Spleen (tissue), 11 donors: ENCODE data around the gene LNX1. TPM values are rescaled to one million over a fixed set of nuclear protein-coding genes. Genes with fewer than 3 reads are reported as not detected.

Experiments
- DNase-seq: peaks from one replicate; pipeline ENCODE4 v3.0.0-alpha.2; 2020
- H3K27ac ChIP-seq, 8 donors: fragments of 200-600 bp; sonication (generic) in 7 of 8; 1 replicate in 4 of 8; 2 replicates in 4 of 8; pipeline versions ENCODE4 v1.5.0 to v1.8.0; 2016 to 2021; ENCODE audit warnings: inconsistent platforms in 4 of 8, mild to moderate bottlenecking in 4 of 8, moderate library complexity in 1 of 8
- H3K27me3 ChIP-seq, 7 donors: fragments of 200-600 bp; sonication (generic) in 6 of 7; replicated peaks in 1 of 7; 1 replicate in 4 of 7; 2 replicates in 3 of 7; pipeline versions ENCODE4 v1.5.0 to v1.8.0; 2016 to 2021; ENCODE audit warnings: inconsistent platforms in 3 of 7, mild to moderate bottlenecking in 1 of 7
- H3K36me3 ChIP-seq, 6 donors: fragments of 200-600 bp; sonication (generic) in 5 of 6; 1 replicate in 4 of 6; 2 replicates in 2 of 6; pipeline versions ENCODE4 v1.5.0 to v1.8.0; 2016 to 2021; ENCODE audit warnings: inconsistent platforms in 2 of 6
- H3K4me1 ChIP-seq, 6 donors: fragments of 200-600 bp; sonication (generic) in 5 of 6; 1 replicate in 3 of 6; 2 replicates in 3 of 6; pipeline versions ENCODE4 v1.5.0 to v1.8.0; 2016 to 2021; ENCODE audit warnings: inconsistent platforms in 3 of 6
- H3K4me3 ChIP-seq, 8 donors: fragments of 200-600 bp; sonication (generic) in 7 of 8; 1 replicate in 4 of 8; 2 replicates in 4 of 8; pipeline versions ENCODE4 v1.5.0 to v1.8.0; 2016 to 2021; ENCODE audit warnings: inconsistent platforms in 4 of 8, mild to moderate bottlenecking in 4 of 8, moderate library complexity in 2 of 8
- H3K9me3 ChIP-seq, 8 donors: fragments of 200-600 bp; sonication (generic) in 7 of 8; 1 replicate in 4 of 8; 2 replicates in 4 of 8; pipeline versions ENCODE4 v1.5.0 to v1.8.0; 2016 to 2021; ENCODE audit warnings: inconsistent platforms in 4 of 8
- POLR2A ChIP-seq, 3 donors: fragments of 450-650 bp; IDR thresholded peaks; one replicate each; pipeline ENCODE4 v1.5.1; 2017; ENCODE audit warnings: antibody characterized with exemption in 3 of 3, mild to moderate bottlenecking in 1 of 3
- POLR2AphosphoS5 ChIP-seq, 3 donors: sonication (generic); formaldehyde crosslinking; IDR thresholded peaks; one replicate each; pipeline ENCODE4 v1.5.1; 2017; ENCODE audit warnings: antibody characterized with exemption in 3 of 3
- WGBS, 5 donors: extraction: QIAGEN DNeasy Blood & Tissue Kit in 3 of 5; methylation state at CpG; one replicate each; pipeline versions ENCODE4 v1.1.5 to v1.1.7; 2013 to 2018; 5-methylcytosine and 5-hydroxymethylcytosine counted together
- intact Hi-C: fragments of 100-400 bp; cut with DNase I; formaldehyde crosslinking; loops from one replicate; pipeline ENCODE4 v1.15.0; 2023; ENCODE audit warnings: low total_unique reads
- polyA plus RNA-seq, 3 donors: library from polyadenylated mRNA; stranded (reverse); fragments of 200-250 nt; gene quantifications; one replicate each; pipeline ENCODE4 v1.2.1, GENCODE V29; 2013
- total RNA-seq, 7 donors: library from RNA; depleted of rRNA in 3 of 7; stranded (reverse); fragments of >200 nt in 3 of 7; fragmentation: NEBNext Ultra II Directional in 4 of 7; extraction: Animal tissue kit (Norgen Biotek cat#: 25700) in 4 of 7; gene quantifications; one replicate each; pipeline versions ENCODE4 v1.1.0 to v1.2.1, GENCODE V29; 2016 to 2021
- TF ChIP-seq, protein P1 (sequence below), 11 experiments: fragments of 200-600 bp in 7 of 11; fragments of 450-650 bp in 4 of 11; sonication (generic) in 4 of 11; IDR thresholded peaks in 8 of 11; conservative IDR thresholded peaks in 3 of 11; 1 replicate in 7 of 11; 2 replicates in 4 of 11; pipeline versions ENCODE4 v1.4.0 to v1.8.0; 2016 to 2021; ENCODE audit warnings: antibody characterized with exemption in 11 of 11, inconsistent platforms in 4 of 11, mild to moderate bottlenecking in 1 of 11
- donor health status: healthy with polysubstance abuse.
- donor health status: DM: no; HTN: no; CAD: no; lungs with moderate emphysema.
- donor health status: DM: no; HTN: no; CAD: no.
- donor health status: Bipolar disorder and iron deficiency.
- donor health status: healthy.
- donor health status: DM: no; HTN: no; CAD: no.
- donor health status: DM: yes; HTN: yes; CAD: no.

The LNX1 gene
- total and polyA plus RNA-seq, 10 donors = 0.08 to 0.20 (median 0.13) TPM; not detected in 5

DNA sequence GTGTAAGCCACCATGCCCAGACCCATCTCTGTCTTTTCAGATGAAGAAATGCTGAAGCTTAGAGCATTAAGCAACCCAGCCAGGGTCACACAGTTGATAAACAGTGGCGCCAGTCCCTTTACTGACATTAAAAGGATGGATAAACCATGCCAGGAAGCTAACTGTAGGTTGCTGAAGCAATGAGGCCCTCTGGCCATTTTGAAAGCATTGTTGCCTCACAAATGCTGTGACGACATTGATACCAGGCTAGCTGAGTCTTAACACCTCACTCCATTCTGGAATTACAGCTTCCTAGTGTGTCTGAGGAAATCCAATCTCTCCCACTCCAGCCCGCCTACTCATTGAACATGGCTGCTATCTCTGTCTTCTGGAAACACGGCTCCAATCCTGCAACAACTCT lies 89.7 kb downstream of the LNX1 start:
- intact Hi-C loops = no loop called here
- H3K36me3 ChIP-seq = no peaks in the 10 kb centered on the region
- H3K27me3 ChIP-seq = no peaks in the 10 kb centered on the region
- H3K4me3 ChIP-seq = no peak overlapping the region
- TF ChIP-seq, protein P1, sequence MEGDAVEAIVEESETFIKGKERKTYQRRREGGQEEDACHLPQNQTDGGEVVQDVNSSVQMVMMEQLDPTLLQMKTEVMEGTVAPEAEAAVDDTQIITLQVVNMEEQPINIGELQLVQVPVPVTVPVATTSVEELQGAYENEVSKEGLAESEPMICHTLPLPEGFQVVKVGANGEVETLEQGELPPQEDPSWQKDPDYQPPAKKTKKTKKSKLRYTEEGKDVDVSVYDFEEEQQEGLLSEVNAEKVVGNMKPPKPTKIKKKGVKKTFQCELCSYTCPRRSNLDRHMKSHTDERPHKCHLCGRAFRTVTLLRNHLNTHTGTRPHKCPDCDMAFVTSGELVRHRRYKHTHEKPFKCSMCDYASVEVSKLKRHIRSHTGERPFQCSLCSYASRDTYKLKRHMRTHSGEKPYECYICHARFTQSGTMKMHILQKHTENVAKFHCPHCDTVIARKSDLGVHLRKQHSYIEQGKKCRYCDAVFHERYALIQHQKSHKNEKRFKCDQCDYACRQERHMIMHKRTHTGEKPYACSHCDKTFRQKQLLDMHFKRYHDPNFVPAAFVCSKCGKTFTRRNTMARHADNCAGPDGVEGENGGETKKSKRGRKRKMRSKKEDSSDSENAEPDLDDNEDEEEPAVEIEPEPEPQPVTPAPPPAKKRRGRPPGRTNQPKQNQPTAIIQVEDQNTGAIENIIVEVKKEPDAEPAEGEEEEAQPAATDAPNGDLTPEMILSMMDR (IDR thresholded peaks at IDR 0.05 in 8 of 11, conservative IDR thresholded peaks at IDR 0.05 in 3 of 11) = no peak
- TF ChIP-seq POLR2AphosphoS5 (IDR thresholded peaks at IDR 0.05) = no peak
- no peak for TF ChIP-seq POLR2A (IDR thresholded peaks at IDR 0.05)
- WGBS, 5 donors = 69 to 93% (median 77%) methylated on average over 4 of the region's 4 CpGs
- no peaks in the 10 kb centered on the region for H3K4me1 ChIP-seq
- H3K27ac ChIP-seq = no peak overlapping the region
- H3K9me3 ChIP-seq = no peaks in the 10 kb centered on the region
- no peak for DNase-seq

DNA sequence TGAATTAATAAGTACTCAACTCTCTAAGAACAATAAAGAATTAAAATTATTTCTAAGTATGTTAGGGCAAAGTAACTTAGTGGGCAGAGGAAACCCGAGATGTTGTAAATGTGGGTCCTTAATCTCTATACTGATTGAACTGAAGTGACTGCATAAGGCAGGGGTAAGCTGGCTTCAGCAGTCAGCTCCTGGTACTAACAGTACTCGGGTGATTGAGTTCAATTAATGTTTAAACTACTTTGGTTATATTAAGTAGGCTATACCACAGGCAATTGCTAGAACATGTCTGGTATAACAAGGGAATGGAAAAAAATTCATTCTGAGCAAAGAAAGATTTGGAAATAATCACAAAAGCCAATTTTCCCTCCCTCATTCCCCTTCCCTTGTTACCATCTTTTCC lies 90.7 kb downstream of the LNX1 start:
- H3K27me3 ChIP-seq = no peaks in the 10 kb centered on the region
- H3K9me3 ChIP-seq = no peaks in the 10 kb centered on the region
- 81 to 96% (median 88%) methylated on average over 2 of the region's 2 CpGs for WGBS, 5 donors
- TF ChIP-seq, protein P1 (IDR thresholded peaks at IDR 0.05 in 8 of 11, conservative IDR thresholded peaks at IDR 0.05 in 3 of 11) = no peak
- TF ChIP-seq POLR2A (IDR thresholded peaks at IDR 0.05) (no peak), POLR2AphosphoS5 (IDR thresholded peaks at IDR 0.05) (no peak)
- intact Hi-C loops = no loop called here
- no peak for DNase-seq
- no peak overlapping the region for H3K4me3 ChIP-seq
- no peak overlapping the region for H3K27ac ChIP-seq
- H3K36me3 ChIP-seq = no peaks in the 10 kb centered on the region
- no peaks in the 10 kb centered on the region for H3K4me1 ChIP-seq

DNA sequence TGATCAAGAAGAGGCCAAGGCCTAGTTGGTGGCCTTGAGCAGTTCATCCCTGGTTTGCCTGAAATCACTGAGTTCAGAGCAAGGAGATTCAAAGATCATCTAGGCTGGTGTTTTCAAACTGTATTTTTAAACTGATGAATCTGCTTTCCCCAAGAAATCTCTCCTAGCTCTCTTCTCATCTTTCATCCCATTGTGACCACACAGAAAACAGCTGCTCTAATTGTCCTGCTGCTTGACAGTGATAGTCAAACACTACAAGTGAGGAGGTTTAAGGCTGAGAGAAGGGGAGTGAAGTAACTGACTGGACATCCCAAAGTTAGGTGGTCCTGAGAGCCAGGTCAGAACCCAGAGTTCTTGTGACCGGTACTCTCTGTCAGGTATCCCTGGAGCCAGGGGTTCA lies 91.5 kb downstream of the LNX1 start:
- DNase-seq = no peak
- H3K4me1 ChIP-seq = no peaks in the 10 kb centered on the region
- intact Hi-C loops = no loop called here
- H3K9me3 ChIP-seq = no peaks in the 10 kb centered on the region
- TF ChIP-seq, protein P1 (IDR thresholded peaks at IDR 0.05 in 8 of 11, conservative IDR thresholded peaks at IDR 0.05 in 3 of 11) = no peak
- no peak for TF ChIP-seq POLR2A (IDR thresholded peaks at IDR 0.05)
- TF ChIP-seq POLR2AphosphoS5 (IDR thresholded peaks at IDR 0.05) = no peak
- no peak overlapping the region for H3K4me3 ChIP-seq
- no peak overlapping the region for H3K27ac ChIP-seq
- 83 to 100% (median 100%) methylated on average over 1 of the region's 1 CpG for WGBS, 5 donors
- H3K27me3 ChIP-seq = no peaks in the 10 kb centered on the region
- H3K36me3 ChIP-seq = no peaks in the 10 kb centered on the region

DNA sequence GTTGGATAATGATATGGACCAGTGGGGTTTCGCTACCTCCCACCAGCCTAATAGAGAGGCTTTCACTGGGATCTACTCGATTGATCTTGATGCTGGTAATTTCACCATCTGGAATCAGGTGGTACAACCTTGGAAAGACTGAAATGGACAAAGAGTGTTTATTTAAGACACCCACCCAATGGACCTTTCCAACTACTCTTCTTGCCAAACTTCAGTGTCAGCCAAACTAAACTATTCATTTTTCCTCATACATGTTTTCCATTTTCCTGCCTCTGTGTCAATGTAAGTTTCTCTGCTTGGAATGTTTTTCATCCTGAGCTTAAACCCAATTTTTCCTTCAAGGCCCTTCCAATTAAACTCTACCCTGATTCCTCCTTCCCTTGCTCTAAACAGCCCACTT lies 92.6 kb downstream of the LNX1 start:
- DNase-seq = no peak
- Histone ChIP-seq H3K9me3 (no peaks in the 10 kb centered on the region), H3K4me1 (no peaks in the 10 kb centered on the region), H3K4me3 (no peak overlapping the region), H3K27me3 (no peaks in the 10 kb centered on the region), H3K27ac (no peak overlapping the region), H3K36me3 (no peaks in the 10 kb centered on the region)
- intact Hi-C loops = no loop called here
- TF ChIP-seq POLR2A (IDR thresholded peaks at IDR 0.05) (no peak), POLR2AphosphoS5 (IDR thresholded peaks at IDR 0.05) (no peak)
- TF ChIP-seq, protein P1 (IDR thresholded peaks at IDR 0.05 in 8 of 11, conservative IDR thresholded peaks at IDR 0.05 in 3 of 11) = no peak
- 80 to 97% (median 89%) methylated on average over 2 of the region's 2 CpGs for WGBS, 5 donors
